T-helper 2 cell treated with Interferon-gamma antibody and Interleukin-4, amounts not matched to agents 5 μg/mL and 100 μg/mL, for 36 hours (primary cell): ENCODE data around the gene KCNQ4.
A peak's percentile ranks its signal among the peaks of the same experiment; 100 is the strongest.

ENCODE experiments used
- DNase-seq: peaks from one replicate; pipeline ENCODE4 v3.0.0; 2021; ENCODE audit warnings: low spot score
- H3K27ac Mint-ChIP-seq: one replicate; pipeline ENCODE4 v1.8.0; 2021; ENCODE audit warnings: mild to moderate bottlenecking, mixed read lengths
- H3K27me3 Mint-ChIP-seq: one replicate; pipeline ENCODE4 v1.8.0; 2021; ENCODE audit warnings: low read depth, mixed read lengths
- H3K36me3 Mint-ChIP-seq: one replicate; pipeline ENCODE4 v1.8.0; 2021; ENCODE audit warnings: low read depth, mixed read lengths
- H3K4me1 Mint-ChIP-seq: one replicate; pipeline ENCODE4 v1.8.0; 2021; ENCODE audit warnings: low read depth, mixed read lengths
- H3K4me3 Mint-ChIP-seq: one replicate; pipeline ENCODE4 v1.8.0; 2022; ENCODE audit warnings: mild to moderate bottlenecking, moderate library complexity, mixed read lengths
- H3K9me3 Mint-ChIP-seq: one replicate; pipeline ENCODE4 v1.8.0; 2021; ENCODE audit warnings: mixed read lengths

Gene KCNQ4

GRCh38 chr1:40788561-40789341 lies 5.2 kb downstream of the KCNQ4 start:
- H3K27ac Mint-ChIP-seq = no peak overlapping the region
- H3K4me3 Mint-ChIP-seq = no peak overlapping the region
- no peak for DNase-seq
- no peaks in the 10 kb centered on the region for H3K9me3 Mint-ChIP-seq
- peaks cover 17% of the 10 kb centered on the region for H3K27me3 Mint-ChIP-seq
- H3K4me1 Mint-ChIP-seq = peaks cover 2% of the 10 kb centered on the region
- no peaks in the 10 kb centered on the region for H3K36me3 Mint-ChIP-seq

- Mint-ChIP-seq H3K27me3 (peaks cover 18% of the 10 kb centered on the region), H3K36me3 (no peaks in the 10 kb centered on the region), H3K9me3 (no peaks in the 10 kb centered on the region), H3K4me1 (peaks cover 2% of the 10 kb centered on the region), H3K4me3 (no peak overlapping the region), H3K27ac (no peak overlapping the region)
- no peak for DNase-seq
Observed at GRCh38 chr1:40789342-40789598, 5.7 kb downstream of the KCNQ4 start.

GRCh38 chr1:40789661-40790430 lies 6.3 kb downstream of the KCNQ4 start:
- Mint-ChIP-seq H3K27ac (no peak overlapping the region), H3K36me3 (no peaks in the 10 kb centered on the region), H3K27me3 (peaks cover 12% of the 10 kb centered on the region), H3K4me1 (no peaks in the 10 kb centered on the region), H3K4me3 (no peak overlapping the region), H3K9me3 (no peaks in the 10 kb centered on the region)
- no peak for DNase-seq

GRCh38 chr1:40792036-40792435 lies 8.4 kb downstream of the KCNQ4 start:
- Mint-ChIP-seq H3K9me3 (no peaks in the 10 kb centered on the region), H3K4me1 (peaks cover 15% of the 10 kb centered on the region), H3K27ac (no peak overlapping the region), H3K27me3 (peaks cover 2% of the 10 kb centered on the region), H3K36me3 (no peaks in the 10 kb centered on the region), H3K4me3 (no peak overlapping the region)
- no peak for DNase-seq

GRCh38 chr1:40793617-40794016 lies 10.0 kb downstream of the KCNQ4 start:
- H3K27me3 Mint-ChIP-seq = peaks cover 2% of the 10 kb centered on the region
- no peak for DNase-seq
- H3K9me3 Mint-ChIP-seq = no peaks in the 10 kb centered on the region
- H3K27ac Mint-ChIP-seq = no peak overlapping the region
- H3K4me1 Mint-ChIP-seq = peaks cover 19% of the 10 kb centered on the region
- H3K4me3 Mint-ChIP-seq = no peak overlapping the region
- H3K36me3 Mint-ChIP-seq = no peaks in the 10 kb centered on the region

- DNase-seq = no peak
- Mint-ChIP-seq H3K4me3 (no peak overlapping the region), H3K27ac (no peak overlapping the region)
Observed at GRCh38 chr1:40794048-40794447, 10.5 kb downstream of the KCNQ4 start.

GRCh38 chr1:40794974-40795715 lies 11.6 kb downstream of the KCNQ4 start:
- no peak for DNase-seq
- H3K27me3 Mint-ChIP-seq = peaks cover 2% of the 10 kb centered on the region
- peak overlapping the region; percentile 65 for H3K4me3 Mint-ChIP-seq
- peaks cover 19% of the 10 kb centered on the region for H3K4me1 Mint-ChIP-seq
- H3K9me3 Mint-ChIP-seq = no peaks in the 10 kb centered on the region
- no peak overlapping the region for H3K27ac Mint-ChIP-seq
- H3K36me3 Mint-ChIP-seq = no peaks in the 10 kb centered on the region

More at GRCh38 chr1:40794048-40794447, 10.5 kb downstream of the KCNQ4 start:
- H3K36me3 Mint-ChIP-seq = no peaks in the 10 kb centered on the region
- no peaks in the 10 kb centered on the region for H3K9me3 Mint-ChIP-seq
- peaks cover 2% of the 10 kb centered on the region for H3K27me3 Mint-ChIP-seq
- peaks cover 19% of the 10 kb centered on the region for H3K4me1 Mint-ChIP-seq

GRCh38 chr1:40795811-40796586 lies 12.4 kb downstream of the KCNQ4 start:
- peak overlapping the region; percentile 64 for H3K27ac Mint-ChIP-seq
- no peaks in the 10 kb centered on the region for H3K36me3 Mint-ChIP-seq
- peaks cover 23% of the 10 kb centered on the region for H3K4me1 Mint-ChIP-seq
- H3K4me3 Mint-ChIP-seq = peak overlapping the region; percentile 65
- no peak for DNase-seq
- H3K9me3 Mint-ChIP-seq = no peaks in the 10 kb centered on the region
- peaks cover 2% of the 10 kb centered on the region for H3K27me3 Mint-ChIP-seq

GRCh38 chr1:40796939-40797667 lies 13.5 kb downstream of the KCNQ4 start:
- H3K9me3 Mint-ChIP-seq = no peaks in the 10 kb centered on the region
- H3K4me3 Mint-ChIP-seq = peak overlapping the region; percentile 1
- H3K4me1 Mint-ChIP-seq = peaks cover 33% of the 10 kb centered on the region
- no peaks in the 10 kb centered on the region for H3K36me3 Mint-ChIP-seq
- peaks cover 2% of the 10 kb centered on the region for H3K27me3 Mint-ChIP-seq
- DNase-seq = no peak
- peak overlapping the region; percentile 37 for H3K27ac Mint-ChIP-seq

GRCh38 chr1:40797668-40798010 lies 14.1 kb downstream of the KCNQ4 start:
- Mint-ChIP-seq H3K27me3 (peaks cover 2% of the 10 kb centered on the region), H3K27ac (peak overlapping the region; percentile 37), H3K9me3 (no peaks in the 10 kb centered on the region), H3K4me1 (peaks cover 34% of the 10 kb centered on the region), H3K4me3 (no peak overlapping the region), H3K36me3 (no peaks in the 10 kb centered on the region)
- no peak for DNase-seq

GRCh38 chr1:40798366-40799281 lies 15.0 kb downstream of the KCNQ4 start:
- Mint-ChIP-seq H3K9me3 (no peaks in the 10 kb centered on the region), H3K4me1 (peaks cover 34% of the 10 kb centered on the region), H3K27ac (no peak overlapping the region), H3K4me3 (no peak overlapping the region), H3K27me3 (peaks cover 2% of the 10 kb centered on the region), H3K36me3 (no peaks in the 10 kb centered on the region)
- no peak for DNase-seq

- Mint-ChIP-seq H3K27me3 (no peaks in the 10 kb centered on the region), H3K9me3 (no peaks in the 10 kb centered on the region), H3K36me3 (no peaks in the 10 kb centered on the region), H3K4me1 (peaks cover 34% of the 10 kb centered on the region), H3K27ac (no peak overlapping the region), H3K4me3 (no peak overlapping the region)
- DNase-seq = no peak
Observed at GRCh38 chr1:40799351-40799867, 15.8 kb downstream of the KCNQ4 start.
